ENCODE data around the gene VPS37B.

- TF ChIP-seq ZNF398 (tag by site-specific recombination; IDR thresholded peaks at IDR 0.05) (no peak), ZNF654 (tag by site-specific recombination; IDR thresholded peaks at IDR 0.05; ENCODE audit: low read depth) (no peak), CTCF (tag by site-specific recombination; IDR thresholded peaks at IDR 0.05) (no peak), ZBTB7A (tag by site-specific recombination; IDR thresholded peaks at IDR 0.05; ENCODE audit: low read depth) (no peak), REST (tag by site-specific recombination; IDR thresholded peaks at IDR 0.05) (no peak), ZNF529 (tag by site-specific recombination; IDR thresholded peaks at IDR 0.05; ENCODE audit: insufficient replicate concordance) (no peak), ZNF274 (IDR thresholded peaks at IDR 0.05; ENCODE audit: low read length) (no peak), ZNF274 (tag by site-specific recombination; IDR thresholded peaks at IDR 0.05; ENCODE audit: borderline replicate concordance) (no peak), ZBTB20 (tag by site-specific recombination; IDR thresholded peaks at IDR 0.05) (no peak), ELK4 (IDR thresholded peaks at IDR 0.05; ENCODE audit: borderline replicate concordance, low read depth, low read length) (no peak), SP2 (tag by site-specific recombination; IDR thresholded peaks at IDR 0.05) (no peak)
These were observed 47.2 kb downstream of the VPS37B start for GRCh38 chr12:122848471-122849351.

Measured in HEK293 (cell line).